Measurements from ENCODE around the gene TUBGCP4.
"Not testable (repeated sequence)": the region's sequence is repeated elsewhere in the genome, so short reads cannot be mapped to it uniquely, and the experiment has no call there.

TUBGCP4 gene, protein sequence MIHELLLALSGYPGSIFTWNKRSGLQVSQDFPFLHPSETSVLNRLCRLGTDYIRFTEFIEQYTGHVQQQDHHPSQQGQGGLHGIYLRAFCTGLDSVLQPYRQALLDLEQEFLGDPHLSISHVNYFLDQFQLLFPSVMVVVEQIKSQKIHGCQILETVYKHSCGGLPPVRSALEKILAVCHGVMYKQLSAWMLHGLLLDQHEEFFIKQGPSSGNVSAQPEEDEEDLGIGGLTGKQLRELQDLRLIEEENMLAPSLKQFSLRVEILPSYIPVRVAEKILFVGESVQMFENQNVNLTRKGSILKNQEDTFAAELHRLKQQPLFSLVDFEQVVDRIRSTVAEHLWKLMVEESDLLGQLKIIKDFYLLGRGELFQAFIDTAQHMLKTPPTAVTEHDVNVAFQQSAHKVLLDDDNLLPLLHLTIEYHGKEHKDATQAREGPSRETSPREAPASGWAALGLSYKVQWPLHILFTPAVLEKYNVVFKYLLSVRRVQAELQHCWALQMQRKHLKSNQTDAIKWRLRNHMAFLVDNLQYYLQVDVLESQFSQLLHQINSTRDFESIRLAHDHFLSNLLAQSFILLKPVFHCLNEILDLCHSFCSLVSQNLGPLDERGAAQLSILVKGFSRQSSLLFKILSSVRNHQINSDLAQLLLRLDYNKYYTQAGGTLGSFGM

DNA sequence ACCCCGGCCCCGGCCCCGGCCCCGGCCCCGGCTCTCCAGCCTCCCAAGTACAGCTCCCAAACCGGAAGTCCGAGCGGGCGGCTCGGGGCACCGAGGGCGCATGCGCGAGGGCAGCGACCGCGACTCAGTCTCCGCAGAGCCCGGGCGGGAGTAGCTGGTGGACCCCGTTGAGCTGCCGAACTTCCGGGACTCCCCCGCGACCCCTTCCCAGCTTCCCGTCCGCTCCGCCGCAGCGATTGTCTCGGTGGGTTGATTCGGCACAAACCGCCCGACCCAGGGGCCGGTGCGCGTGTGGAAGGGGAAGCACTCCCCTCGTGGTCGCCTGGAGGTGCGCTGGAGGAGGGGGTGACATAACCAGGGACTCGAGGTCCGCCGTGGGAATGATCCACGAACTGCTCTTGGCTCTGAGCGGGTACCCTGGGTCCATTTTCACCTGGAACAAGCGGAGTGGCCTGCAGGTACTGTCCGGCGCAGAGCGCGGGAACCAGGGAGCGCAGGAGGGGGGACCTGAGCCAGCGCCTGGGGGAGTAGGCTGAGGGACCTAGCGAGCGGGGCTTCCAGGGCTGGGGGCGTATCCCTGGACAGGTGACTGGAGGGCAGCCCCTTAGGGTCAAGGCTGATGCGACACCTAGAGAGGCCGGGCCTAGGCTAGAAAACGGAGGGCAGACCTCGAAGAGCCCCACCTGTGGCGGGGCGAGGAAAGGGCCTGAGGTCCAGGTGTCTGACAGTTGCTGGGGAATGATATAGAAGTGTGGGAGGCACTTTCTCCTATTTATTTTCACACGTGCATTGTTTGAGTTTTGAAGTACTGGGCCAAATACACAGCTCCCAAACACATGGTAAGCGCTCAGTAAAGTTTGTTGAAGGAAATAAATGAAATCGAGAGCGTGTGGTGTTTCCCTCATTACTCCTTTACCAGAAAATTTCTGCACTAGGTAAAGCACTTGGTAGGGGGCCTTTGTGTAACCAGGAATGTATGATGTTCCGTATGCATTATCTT, at the start of gene TUBGCP4, which contains the start of gene ZSCAN29:
TSS of gene TUBGCP4 (plus strand) at position 127 of the 1,000 bp plus-strand sequence. CDS start at position 381, 254 bp downstream.
TSS of gene ZSCAN29 (minus strand) at position 69 of the 1,000 bp plus-strand sequence. CDS start 1,130 bp downstream, outside the sequence.
- peak; percentile 55 to 84 for DNase-seq

- no peak for DNase-seq
These were observed 45.7 kb upstream of the TUBGCP4 start for GRCh38 chr15:43325039-43325684.

- no peak for DNase-seq
These were observed 41.5 kb upstream of the TUBGCP4 start for GRCh38 chr15:43329217-43329959.

- DNase-seq: peak; percentile 93
These were observed 40.7 kb upstream of the TUBGCP4 start, which contains the start of gene LCMT2 for GRCh38 chr15:43329960-43330779. LCMT2 (minus strand) TSS chr15:43330573; CDS start chr15:43330489, 84 bp downstream.

GRCh38 chr15:43330780-43331087, 40.2 kb upstream of the TUBGCP4 start:
- DNase-seq: no peak

- DNase-seq: no peak
These were observed 24.6 kb upstream of the TUBGCP4 start for GRCh38 chr15:43346305-43346704.

DNA sequence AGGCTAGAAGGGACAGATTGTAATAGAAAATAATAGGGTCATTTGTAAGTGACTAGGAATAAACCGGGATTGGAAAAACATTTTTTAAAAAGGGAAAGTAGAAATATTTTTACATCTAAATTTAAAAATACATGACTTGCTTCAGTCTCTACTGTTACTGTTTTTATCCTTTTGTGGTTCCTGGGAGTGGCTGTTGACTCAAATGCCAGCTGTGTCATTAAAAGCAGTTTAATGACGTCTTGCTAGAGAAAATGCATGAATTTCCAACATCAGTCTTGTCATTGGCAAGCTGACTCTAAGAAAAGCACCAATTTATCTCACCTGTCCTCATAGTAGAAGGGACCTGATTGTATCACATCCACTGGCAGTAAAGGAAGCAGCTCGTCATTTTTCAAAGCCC, 23.8 kb upstream of the TUBGCP4 start:
- no peak for DNase-seq

GRCh38 chr15:43352693-43353382, 18.1 kb upstream of the TUBGCP4 start:
- DNase-seq: no peak

- no peak for DNase-seq
These were observed 10.1 kb upstream of the TUBGCP4 start for GRCh38 chr15:43360821-43361220.

GRCh38 chr15:43361313-43361903, 9.5 kb upstream of the TUBGCP4 start:
- no peak for DNase-seq

- DNase-seq: no peak
These were observed 459 bp upstream of the TUBGCP4 start for GRCh38 chr15:43370310-43370974.

- DNase-seq: peak in 1 of 2 experiments; percentile 4
These were observed 5.3 kb downstream of the TUBGCP4 start for GRCh38 chr15:43376017-43376705.

DNA sequence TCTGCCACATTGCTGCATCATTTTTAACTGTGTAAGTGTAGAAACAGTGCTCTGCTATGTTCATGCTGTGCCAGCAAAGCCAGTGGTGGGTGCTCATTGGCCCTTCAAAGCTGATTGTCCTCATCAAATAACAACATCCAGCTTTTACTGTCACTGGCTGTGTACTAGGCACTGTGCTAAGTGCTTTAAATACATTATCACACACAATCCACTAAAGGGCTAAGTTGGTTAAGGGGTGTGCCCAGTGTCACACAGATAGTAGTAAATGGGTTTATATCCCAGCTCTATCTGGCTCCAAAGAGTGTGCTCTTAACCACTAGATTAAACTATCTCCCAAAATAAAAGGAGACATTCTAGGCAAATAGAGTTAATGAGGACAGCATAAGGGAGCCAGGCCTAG, 7.7 kb downstream of the TUBGCP4 start:
- no peak for DNase-seq

GRCh38 chr15:43382310-43382709, 11.4 kb downstream of the TUBGCP4 start:
- no peak for DNase-seq

GRCh38 chr15:43383070-43383469, 12.2 kb downstream of the TUBGCP4 start:
- no peak for DNase-seq

- no peak for DNase-seq
These were observed 19.8 kb downstream of the TUBGCP4 start for GRCh38 chr15:43390723-43391122.

- DNase-seq: not testable (repeated sequence)
These were observed 22.7 kb downstream of the TUBGCP4 start for GRCh38 chr15:43393592-43393991.

GRCh38 chr15:43402255-43402654, 31.4 kb downstream of the TUBGCP4 start:
- DNase-seq: no peak
